ENCODE results near the gene FBXL14.

The FBXL14 gene, protein sequence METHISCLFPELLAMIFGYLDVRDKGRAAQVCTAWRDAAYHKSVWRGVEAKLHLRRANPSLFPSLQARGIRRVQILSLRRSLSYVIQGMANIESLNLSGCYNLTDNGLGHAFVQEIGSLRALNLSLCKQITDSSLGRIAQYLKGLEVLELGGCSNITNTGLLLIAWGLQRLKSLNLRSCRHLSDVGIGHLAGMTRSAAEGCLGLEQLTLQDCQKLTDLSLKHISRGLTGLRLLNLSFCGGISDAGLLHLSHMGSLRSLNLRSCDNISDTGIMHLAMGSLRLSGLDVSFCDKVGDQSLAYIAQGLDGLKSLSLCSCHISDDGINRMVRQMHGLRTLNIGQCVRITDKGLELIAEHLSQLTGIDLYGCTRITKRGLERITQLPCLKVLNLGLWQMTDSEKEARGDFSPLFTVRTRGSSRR

DNA sequence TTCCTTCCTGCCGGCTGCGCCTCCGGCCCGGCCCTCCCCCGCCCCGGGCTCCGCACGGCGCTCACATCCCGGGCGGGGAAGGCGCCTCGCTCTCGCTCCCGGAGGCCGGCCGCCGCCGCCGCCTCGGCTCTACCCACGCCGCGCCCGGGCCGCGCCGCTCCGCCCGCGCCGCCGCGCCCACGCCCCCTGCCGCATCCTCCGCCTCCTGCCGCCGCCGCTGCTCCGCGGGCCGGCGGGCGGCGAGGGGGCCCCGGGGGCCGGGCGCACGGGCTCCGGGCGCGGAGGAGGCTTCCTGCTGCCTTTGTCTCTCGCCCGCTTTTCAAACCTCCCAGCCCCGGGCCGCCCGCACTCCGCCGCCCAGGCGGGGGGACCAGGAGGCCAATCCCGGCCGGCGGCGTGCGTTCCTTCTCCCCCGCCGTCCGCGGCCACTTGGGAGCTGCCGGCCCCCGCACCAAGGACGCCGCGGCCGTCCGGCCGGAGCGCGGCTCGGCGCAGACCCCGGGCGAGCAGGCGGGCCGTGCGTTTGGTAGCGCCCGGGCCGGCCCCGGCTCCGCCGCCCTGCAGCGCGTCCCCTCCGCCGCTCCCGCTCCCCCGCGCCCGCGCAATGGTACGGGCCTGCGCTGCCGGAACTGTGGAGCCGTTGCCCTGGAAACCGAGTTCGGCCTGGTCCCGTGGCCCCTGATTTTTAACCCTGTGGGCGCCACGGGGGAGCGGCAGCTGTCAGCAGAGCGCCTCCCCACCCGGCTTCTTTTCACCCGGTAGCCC lies at the start of gene FBXL14:
Gene FBXL14 (minus strand): TSS at position 321 of the 765 bp plus-strand sequence. CDS start 515 bp downstream, outside the sequence.
- TF ChIP-seq ZFX (IDR thresholded peaks at IDR 0.05; ENCODE audit: borderline replicate concordance), result no peak
- TF ChIP-seq, protein P1, sequence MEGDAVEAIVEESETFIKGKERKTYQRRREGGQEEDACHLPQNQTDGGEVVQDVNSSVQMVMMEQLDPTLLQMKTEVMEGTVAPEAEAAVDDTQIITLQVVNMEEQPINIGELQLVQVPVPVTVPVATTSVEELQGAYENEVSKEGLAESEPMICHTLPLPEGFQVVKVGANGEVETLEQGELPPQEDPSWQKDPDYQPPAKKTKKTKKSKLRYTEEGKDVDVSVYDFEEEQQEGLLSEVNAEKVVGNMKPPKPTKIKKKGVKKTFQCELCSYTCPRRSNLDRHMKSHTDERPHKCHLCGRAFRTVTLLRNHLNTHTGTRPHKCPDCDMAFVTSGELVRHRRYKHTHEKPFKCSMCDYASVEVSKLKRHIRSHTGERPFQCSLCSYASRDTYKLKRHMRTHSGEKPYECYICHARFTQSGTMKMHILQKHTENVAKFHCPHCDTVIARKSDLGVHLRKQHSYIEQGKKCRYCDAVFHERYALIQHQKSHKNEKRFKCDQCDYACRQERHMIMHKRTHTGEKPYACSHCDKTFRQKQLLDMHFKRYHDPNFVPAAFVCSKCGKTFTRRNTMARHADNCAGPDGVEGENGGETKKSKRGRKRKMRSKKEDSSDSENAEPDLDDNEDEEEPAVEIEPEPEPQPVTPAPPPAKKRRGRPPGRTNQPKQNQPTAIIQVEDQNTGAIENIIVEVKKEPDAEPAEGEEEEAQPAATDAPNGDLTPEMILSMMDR (IDR thresholded peaks at IDR 0.05), result peak; percentile 3; the same call in 1 of the 2 replicates
- peak within 1 kb of the TSS; percentile 98 for H3K27ac ChIP-seq

DNA sequence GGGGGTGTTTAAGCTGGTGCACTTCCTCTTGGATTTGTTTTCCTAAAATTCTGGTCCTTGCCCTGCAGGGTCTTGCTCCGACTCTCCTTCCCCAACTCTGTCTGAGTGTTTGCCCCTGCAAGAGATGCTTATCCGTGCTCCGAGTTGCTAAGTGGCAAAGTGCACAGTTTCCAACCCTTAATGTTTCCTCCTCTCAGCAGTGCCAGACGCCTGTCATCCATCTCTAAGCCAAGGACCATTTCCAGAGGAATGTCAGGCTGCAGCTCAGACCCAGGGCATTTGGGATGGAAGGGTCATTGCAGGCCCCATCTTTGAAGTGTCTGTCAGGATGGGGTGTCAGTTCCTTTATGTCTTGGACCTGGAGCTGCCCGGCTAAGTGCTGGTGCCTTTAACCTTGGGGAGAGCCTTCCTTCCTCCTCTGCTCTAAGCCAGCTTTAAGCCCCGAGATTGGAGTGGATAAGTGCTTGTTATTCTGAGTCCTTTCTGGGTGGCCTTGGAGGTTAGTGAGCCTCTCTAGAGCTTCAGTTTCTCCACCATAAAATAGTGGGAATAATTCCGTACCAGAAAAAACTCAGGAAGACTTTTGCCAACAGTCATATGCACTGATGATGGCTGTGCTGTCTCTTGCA lies 49.6 kb upstream of the FBXL14 start:
- TF ChIP-seq ZFX (IDR thresholded peaks at IDR 0.05; ENCODE audit: borderline replicate concordance), result no peak
- TF ChIP-seq, protein P1 (IDR thresholded peaks at IDR 0.05), result no peak
- no peak overlapping the region for H3K27ac ChIP-seq

DNA sequence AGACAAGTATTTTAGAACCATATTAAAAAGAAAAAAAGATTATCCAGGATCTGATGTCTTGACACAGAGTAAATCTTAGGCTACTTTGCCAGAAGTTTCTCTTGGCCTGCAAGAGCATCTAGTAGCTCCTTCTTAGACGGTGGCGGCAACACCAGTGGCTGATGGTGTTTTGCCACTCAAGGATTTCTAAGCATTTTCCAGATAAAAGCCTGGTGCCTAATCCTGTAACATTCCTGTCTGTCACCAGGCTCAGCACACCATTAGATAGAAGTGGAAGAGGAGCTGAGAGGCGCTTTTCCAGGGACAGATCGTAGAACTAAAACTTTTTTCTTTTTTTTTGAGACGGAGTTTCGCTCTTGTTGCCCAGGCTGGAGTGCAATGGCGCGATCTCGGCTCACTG lies 48.7 kb upstream of the FBXL14 start:
- H3K27ac ChIP-seq, result no peak overlapping the region
- no peak for TF ChIP-seq ZFX (IDR thresholded peaks at IDR 0.05; ENCODE audit: borderline replicate concordance)
- TF ChIP-seq, protein P1 (IDR thresholded peaks at IDR 0.05), result no peak

DNA sequence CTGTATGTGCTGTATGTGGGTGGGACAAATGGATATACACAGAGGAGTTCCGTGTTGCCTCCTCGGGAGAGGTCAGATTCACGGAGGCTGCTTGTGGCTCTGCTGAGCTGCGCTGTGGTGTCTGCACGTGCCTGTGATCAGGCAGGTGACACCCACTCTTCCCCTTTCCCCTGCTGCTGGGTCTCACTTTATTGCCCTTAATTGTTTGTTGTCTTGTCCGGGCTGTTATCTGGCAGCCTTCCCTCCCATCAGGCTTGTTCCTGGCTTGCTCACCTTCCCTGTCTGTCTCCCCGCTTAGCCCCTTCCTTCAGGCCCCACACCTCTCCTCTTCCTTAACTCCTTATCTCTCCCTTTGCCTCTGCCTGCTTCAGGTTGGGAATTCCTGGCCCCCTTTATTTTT lies 48.1 kb upstream of the FBXL14 start:
- H3K27ac ChIP-seq, result no peak overlapping the region
- TF ChIP-seq, protein P1 (IDR thresholded peaks at IDR 0.05), result no peak
- no peak for TF ChIP-seq ZFX (IDR thresholded peaks at IDR 0.05; ENCODE audit: borderline replicate concordance)

DNA sequence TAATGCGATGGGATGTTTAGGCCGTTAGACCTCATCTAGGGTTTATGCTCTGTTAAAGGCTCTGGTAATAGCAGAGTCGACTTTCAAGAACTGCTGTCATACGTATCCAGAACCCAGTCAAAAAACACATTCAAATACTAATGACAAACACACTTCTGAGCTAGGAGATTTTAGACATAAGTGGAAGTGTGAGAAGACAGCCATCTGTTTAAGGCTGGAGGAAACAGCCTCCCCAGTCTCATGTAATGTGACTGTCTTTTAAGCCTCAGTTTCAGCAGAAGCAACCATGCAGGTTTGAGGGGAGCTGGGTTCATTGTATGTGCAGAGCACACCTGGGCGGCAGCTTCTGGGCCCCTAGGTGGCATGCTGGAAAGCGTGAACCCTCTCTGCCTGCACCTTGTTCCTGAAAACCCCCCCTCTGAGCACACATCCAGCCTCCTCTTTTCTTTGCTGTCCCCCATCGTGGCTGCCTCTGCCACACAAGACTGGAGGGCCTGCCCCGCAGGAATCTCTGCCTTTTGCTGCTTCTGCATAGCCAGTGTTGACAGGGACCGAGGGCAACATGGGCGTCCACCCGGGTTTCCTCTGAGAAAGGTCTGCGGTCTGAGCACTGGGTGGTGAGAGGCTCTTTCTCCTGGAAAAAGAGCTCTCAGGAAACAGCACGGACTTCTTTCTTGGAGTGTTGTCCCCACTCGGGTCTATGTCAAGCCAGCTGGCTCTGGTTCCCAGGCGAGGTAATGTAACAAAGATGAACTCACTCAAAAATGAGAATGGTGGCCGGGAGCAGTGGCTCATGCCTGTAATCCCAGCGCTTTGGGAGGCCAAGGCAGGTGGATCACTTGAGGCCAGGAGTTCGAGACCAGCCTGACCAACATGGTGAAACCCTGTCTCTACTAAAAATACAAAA lies 46.2 kb upstream of the FBXL14 start:
- no peak for TF ChIP-seq ZFX (IDR thresholded peaks at IDR 0.05; ENCODE audit: borderline replicate concordance)
- TF ChIP-seq, protein P1 (IDR thresholded peaks at IDR 0.05), result no peak
- no peak overlapping the region for H3K27ac ChIP-seq

DNA sequence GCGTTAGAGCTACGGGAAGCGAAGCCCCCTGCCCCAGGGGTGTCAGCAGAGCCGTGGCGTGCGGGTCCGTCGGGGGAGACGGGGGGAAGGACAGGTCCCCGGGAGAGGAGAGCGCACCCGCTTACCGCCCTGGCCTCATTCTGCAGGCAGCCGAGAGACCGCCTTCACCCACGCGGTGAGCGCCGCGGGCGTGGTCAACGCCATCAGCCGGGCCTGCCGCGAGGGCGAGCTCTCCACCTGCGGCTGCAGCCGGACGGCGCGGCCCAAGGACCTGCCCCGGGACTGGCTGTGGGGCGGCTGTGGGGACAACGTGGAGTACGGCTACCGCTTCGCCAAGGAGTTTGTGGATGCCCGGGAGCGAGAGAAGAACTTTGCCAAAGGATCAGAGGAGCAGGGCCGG lies 45.2 kb upstream of the FBXL14 start:
- H3K27ac ChIP-seq, result no peak overlapping the region
- no peak for TF ChIP-seq ZFX (IDR thresholded peaks at IDR 0.05; ENCODE audit: borderline replicate concordance)
- TF ChIP-seq, protein P1 (IDR thresholded peaks at IDR 0.05), result no peak

All from 22Rv1 (cell line).